Gastrocnemius medialis (tissue), 4 donors: ENCODE measurements around the gene SLC9A1. TPM values are rescaled to one million over a fixed set of nuclear protein-coding genes. Genes with fewer than 3 reads are reported as not detected.

Source experiments
- ATAC-seq, 2 donors: fragments of 150-250 bp; one replicate each; pipeline ENCODE4 v1.9.1; 2016
- DNase-seq, 2 donors: peaks; one replicate each; pipeline ENCODE4 v3.0.0-alpha.2; 2019
- H3K27ac ChIP-seq, 4 donors: fragments of 200-600 bp; sonication (generic); 1 replicate in 1 of 4; 2 replicates in 3 of 4; pipeline ENCODE4 v1.5.1; 2016 to 2018; ENCODE audit warnings: mild to moderate bottlenecking in 2 of 4, moderate library complexity in 1 of 4
- H3K27me3 ChIP-seq, 3 donors: fragments of 200-600 bp; sonication (generic) in 2 of 3; 1 replicate in 1 of 3; 2 replicates in 2 of 3; pipeline versions ENCODE4 v1.5.1 to v1.6.0; 2016 to 2019; ENCODE audit warnings: mild to moderate bottlenecking in 1 of 3, moderate library complexity in 1 of 3
- H3K36me3 ChIP-seq, 2 donors: fragments of 200-600 bp; sonication (generic) in 1 of 2; one replicate each; pipeline ENCODE4 v1.5.1; 2017 to 2018
- H3K4me1 ChIP-seq, 2 donors: fragments of 200-600 bp; sonication (generic) in 1 of 2; one replicate each; pipeline ENCODE4 v1.5.1; 2016 to 2017; ENCODE audit warnings: mild to moderate bottlenecking in 2 of 2
- H3K4me3 ChIP-seq, 4 donors: fragments of 200-600 bp; sonication (generic) in 3 of 4; 1 replicate in 1 of 4; 2 replicates in 3 of 4; pipeline ENCODE4 v1.5.1; 2016 to 2019; ENCODE audit warnings: mild to moderate bottlenecking in 2 of 4
- H3K9me3 ChIP-seq, 3 donors: fragments of 200-600 bp; sonication (generic) in 2 of 3; 1 replicate in 1 of 3; 2 replicates in 2 of 3; pipeline ENCODE4 v1.5.1; 2016 to 2019
- CTCF ChIP-seq, 5 experiments: fragments of 450-650 bp in 3 of 5; fragments of 200-600 bp in 2 of 5; sonication (generic) in 2 of 5; IDR thresholded peaks in 4 of 5; conservative IDR thresholded peaks in 1 of 5; 1 replicate in 4 of 5; 2 replicates in 1 of 5; pipeline ENCODE4 v1.5.1; 2016 to 2019; ENCODE audit warnings: antibody characterized with exemption in 5 of 5, mild to moderate bottlenecking in 3 of 5, moderate library complexity in 3 of 5
- POLR2A ChIP-seq, 2 donors: fragments of 450-650 bp; IDR thresholded peaks; one replicate each; pipeline ENCODE4 v1.6.1; 2017; ENCODE audit warnings: antibody characterized with exemption in 2 of 2, mild to moderate bottlenecking in 2 of 2, moderate library complexity in 2 of 2
- in situ Hi-C, 4 donors: fragments of 200-750 bp; cut with MboI; loops; one replicate each; pipeline versions ENCODE4 v1.15.0 to v1.8.0; 2017; ENCODE audit warnings: low sequenced_read_pairs in 4 of 4
- intact Hi-C: fragments of 100-400 bp; cut with DNase I; formaldehyde crosslinking; loops from one replicate; pipeline ENCODE4 v1.15.1; 2023; ENCODE audit warnings: low total_unique reads
- total RNA-seq, 4 donors: library from RNA; depleted of rRNA; stranded (reverse); fragments of >200 nt; gene quantifications; one replicate each; pipeline versions ENCODE4 v1.1.0 to v1.2.3, GENCODE V29; 2016

SLC9A1 gene
- total RNA-seq, 4 donors from 2014 or later, result 2.5 to 4.3 (median 3.7) TPM

- in situ Hi-C loops, result loop anchor here in 1 of 4 donors (5.0 kb wide), 1 partner anchor 42 kb away; no protein-coding TSS in a partner anchor
- intact Hi-C loops, result no loop called here
- TF ChIP-seq POLR2A (IDR thresholded peaks at IDR 0.05), result no peak
- TF ChIP-seq CTCF (IDR thresholded peaks at IDR 0.05 in 4 of 5, conservative IDR thresholded peaks at IDR 0.05 in 1 of 5), result no peak
- Histone ChIP-seq H3K9me3 (no peaks in the 10 kb centered on the region), H3K4me1 (peaks cover 59 to 62% of the 10 kb centered on the region in 2 donors), H3K27me3 (no peaks in the 10 kb centered on the region), H3K4me3 (peak overlapping the region; percentile 64 to 77 (median 69)), H3K36me3 (no peaks in the 10 kb centered on the region), H3K27ac (peak overlapping the region; percentile 86 to 92 (median 90))
- no peak for ATAC-seq
- peak in 1 of 2 donors; percentile 29 for DNase-seq
Measured at GRCh38 chr1:27153927-27154358, 982 bp downstream of the SLC9A1 start.

GRCh38 chr1:27153549-27153886 is 1.4 kb downstream of the SLC9A1 start:
- peaks cover 63 to 66% of the 10 kb centered on the region in 2 donors for H3K4me1 ChIP-seq
- peak overlapping the region; percentile 22 to 68 (median 44) for H3K4me3 ChIP-seq
- ATAC-seq (peak; percentile 53 to 59), DNase-seq (peak; percentile 38 to 53)
- no peaks in the 10 kb centered on the region for H3K27me3 ChIP-seq
- in situ Hi-C loops, result loop anchor here in 1 of 4 donors (5.0 kb wide), 1 partner anchor 41 kb away; no protein-coding TSS in a partner anchor
- intact Hi-C loops, result no loop called here
- no peaks in the 10 kb centered on the region for H3K9me3 ChIP-seq
- peak overlapping the region; percentile 86 to 92 (median 90) for H3K27ac ChIP-seq
- TF ChIP-seq POLR2A (IDR thresholded peaks at IDR 0.05) (peak in 1 of 2 donors; percentile 20), CTCF (IDR thresholded peaks at IDR 0.05 in 4 of 5, conservative IDR thresholded peaks at IDR 0.05 in 1 of 5) (no peak)
- no peaks in the 10 kb centered on the region for H3K36me3 ChIP-seq

- in situ Hi-C loops (loop anchor here in 1 of 4 donors (5.0 kb wide), 1 partner anchor 41 kb away; no protein-coding TSS in a partner anchor), intact Hi-C loops (no loop called here)
- ATAC-seq (no peak), DNase-seq (no peak)
- Histone ChIP-seq H3K4me1 (peaks cover 66 to 71% of the 10 kb centered on the region in 2 donors), H3K27ac (peak overlapping the region; percentile 86 to 92 (median 90)), H3K36me3 (no peaks in the 10 kb centered on the region), H3K4me3 (peak overlapping the region; percentile 22 to 68 (median 44)), H3K27me3 (no peaks in the 10 kb centered on the region), H3K9me3 (no peaks in the 10 kb centered on the region)
- TF ChIP-seq CTCF (IDR thresholded peaks at IDR 0.05 in 4 of 5, conservative IDR thresholded peaks at IDR 0.05 in 1 of 5) (no peak), POLR2A (IDR thresholded peaks at IDR 0.05) (no peak)
Measured at GRCh38 chr1:27152829-27153548, 1.9 kb downstream of the SLC9A1 start.

- DNase-seq, result no peak
- peaks cover 66 to 71% of the 10 kb centered on the region in 2 donors for H3K4me1 ChIP-seq
- in situ Hi-C loops, result loop anchor here in 1 of 4 donors (5.0 kb wide), 1 partner anchor 40 kb away; no protein-coding TSS in a partner anchor
- H3K27me3 ChIP-seq, result no peaks in the 10 kb centered on the region
- intact Hi-C loops, result no loop called here
- TF ChIP-seq POLR2A (IDR thresholded peaks at IDR 0.05) (no peak), CTCF (IDR thresholded peaks at IDR 0.05 in 4 of 5, conservative IDR thresholded peaks at IDR 0.05 in 1 of 5) (no peak)
- peak overlapping the region; percentile 22 to 68 (median 44) for H3K4me3 ChIP-seq
- no peaks in the 10 kb centered on the region for H3K36me3 ChIP-seq
- ATAC-seq, result no peak
- no peaks in the 10 kb centered on the region for H3K9me3 ChIP-seq
- H3K27ac ChIP-seq, result peak overlapping the region; percentile 86 to 92 (median 90)
Measured at GRCh38 chr1:27152004-27152828, 2.7 kb downstream of the SLC9A1 start.
